ENCODE measurements around the gene ANKRD18A.
A peak's percentile ranks its signal among the peaks of the same experiment; 100 is the strongest.

Gene ANKRD18A

GRCh38 chr9:38620483-38621433 is at the start of gene ANKRD18A:
Gene ANKRD18A (minus strand): TSS chr9:38620596. CDS start chr9:38620285, 311 bp downstream.
- peak; percentile 41 for DNase-seq

- no peak for DNase-seq
Observed at GRCh38 chr9:38668791-38669466, 48.5 kb upstream of the ANKRD18A start.

DNA sequence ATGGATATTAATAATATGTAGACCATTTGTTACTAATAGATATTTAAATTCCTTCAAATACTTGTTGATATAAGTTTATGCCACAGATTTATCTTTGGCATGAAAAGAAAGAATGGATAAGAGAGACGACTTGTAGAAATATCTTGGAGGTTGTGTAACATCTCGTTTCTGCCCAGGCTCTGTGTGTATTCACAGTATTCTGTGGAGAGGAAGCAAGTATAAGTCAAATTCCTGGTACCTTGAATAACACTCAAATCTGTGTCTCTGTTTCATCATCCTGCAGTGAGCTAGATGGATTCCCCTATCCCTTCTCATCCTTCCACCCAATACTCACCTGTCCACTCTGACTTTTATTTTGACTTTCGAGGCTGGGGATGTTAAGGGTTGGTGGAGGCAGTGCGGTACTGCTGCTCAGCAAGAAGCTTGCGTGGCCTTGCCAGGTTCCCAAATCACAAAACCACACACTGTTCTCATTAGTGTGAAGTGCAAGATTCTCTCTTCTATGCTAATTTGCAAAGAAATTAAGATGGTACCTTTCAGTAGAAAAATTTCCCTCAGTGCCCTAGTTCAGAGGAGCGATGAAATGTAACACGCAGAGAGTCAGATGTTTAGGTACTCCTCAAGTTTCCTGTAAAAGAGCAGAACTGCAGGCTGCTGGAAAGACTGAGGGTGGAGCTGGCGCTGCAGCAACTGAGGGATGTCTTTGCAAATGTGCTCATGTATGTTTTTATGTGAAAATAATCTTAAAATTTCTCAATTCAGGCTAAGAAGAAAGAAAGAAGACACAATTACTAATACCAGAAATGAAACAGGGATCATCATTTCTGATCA is 42.6 kb upstream of the ANKRD18A start:
- DNase-seq: no peak

DNA sequence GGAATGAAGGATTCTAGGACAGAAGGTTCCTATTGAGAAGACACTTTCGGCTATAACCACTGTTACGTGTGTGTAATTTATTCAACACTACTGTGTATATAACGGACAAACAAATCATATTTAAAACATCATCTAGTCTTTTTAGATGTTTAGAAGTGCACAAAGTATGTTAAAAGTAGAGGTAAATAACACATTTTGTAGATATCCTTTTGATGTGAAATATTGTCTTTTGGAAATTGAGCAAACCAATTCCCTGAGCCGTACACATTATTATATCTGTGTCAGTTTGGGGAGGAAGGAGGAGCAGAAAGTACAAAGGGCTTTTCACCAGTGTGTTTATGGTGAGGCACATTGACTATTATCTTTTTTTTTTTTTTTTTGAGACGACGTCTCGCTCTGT is 39.1 kb upstream of the ANKRD18A start:
- no peak for DNase-seq

DNA sequence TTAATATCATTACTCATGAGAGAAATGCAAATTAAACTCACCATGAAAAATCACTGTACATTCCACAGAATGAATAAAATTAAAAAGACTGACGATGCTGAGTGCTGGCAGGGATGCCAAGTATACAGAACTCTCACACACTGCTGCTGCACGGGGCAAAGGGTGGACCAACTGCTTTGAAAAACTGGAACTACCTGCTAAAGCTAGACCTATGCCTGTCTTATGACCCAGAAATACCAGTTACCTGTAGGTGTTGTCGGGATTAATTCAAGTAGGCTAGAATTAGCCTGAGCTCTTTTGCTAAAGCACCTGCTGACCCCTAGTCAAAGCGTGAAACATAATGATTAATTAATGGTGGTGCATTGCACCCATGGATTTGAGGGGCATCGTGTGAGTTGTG is 36.5 kb upstream of the ANKRD18A start:
- no peak for DNase-seq

GRCh38 chr9:38652486-38652885 is 32.1 kb upstream of the ANKRD18A start:
- no peak for DNase-seq

DNA sequence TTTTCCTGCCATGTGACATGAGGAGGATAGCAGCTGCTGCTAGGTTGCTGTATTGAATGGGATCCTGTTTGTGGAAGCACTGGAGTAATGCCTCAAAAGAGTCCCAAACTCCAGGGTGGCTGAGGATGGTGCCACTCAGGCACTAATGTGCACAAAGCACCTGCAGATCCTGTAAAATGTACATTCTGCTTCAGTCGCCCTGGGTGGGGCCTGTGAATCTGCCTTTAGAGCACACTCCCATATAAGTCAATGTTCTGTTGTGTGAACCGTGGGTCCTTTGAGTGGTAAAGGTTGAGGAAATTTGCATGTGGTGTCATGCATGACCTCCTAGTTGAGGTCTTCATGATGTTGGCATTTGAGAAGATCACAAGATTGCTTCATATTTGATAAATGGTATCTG is 31.6 kb upstream of the ANKRD18A start:
- no peak for DNase-seq

DNA sequence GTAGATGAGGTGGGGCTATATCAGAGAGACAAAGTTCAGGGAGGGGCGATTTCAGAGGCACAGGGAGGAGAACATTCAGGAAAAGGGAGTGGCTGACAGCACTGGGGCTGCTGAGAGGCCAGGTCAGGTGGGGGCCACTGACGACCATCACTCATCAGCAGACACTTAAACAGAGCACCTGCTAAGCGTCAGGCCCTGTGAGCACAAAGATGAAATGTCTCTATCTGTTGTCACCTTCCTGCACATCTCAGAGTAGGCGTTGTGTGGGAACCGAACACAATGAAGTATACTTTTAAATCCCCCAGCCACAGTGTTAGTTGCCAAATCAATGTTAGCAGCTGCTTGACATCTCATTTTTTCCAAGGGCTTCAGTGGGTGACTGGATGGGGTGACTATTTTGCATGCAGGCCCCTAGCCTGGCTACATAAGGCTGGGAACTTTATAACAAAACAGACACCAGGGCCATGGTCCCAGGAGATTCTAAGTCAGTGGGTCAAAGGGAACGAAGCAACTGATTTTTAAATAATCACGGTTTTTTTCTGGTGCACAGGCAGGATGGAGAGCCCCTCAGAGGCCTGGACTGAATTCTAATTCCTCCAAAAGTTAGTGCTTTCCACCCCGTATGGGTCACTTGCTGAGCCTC is 31.1 kb upstream of the ANKRD18A start:
- DNase-seq: no peak

GRCh38 chr9:38650564-38650963 is 30.2 kb upstream of the ANKRD18A start:
- no peak for DNase-seq

DNA sequence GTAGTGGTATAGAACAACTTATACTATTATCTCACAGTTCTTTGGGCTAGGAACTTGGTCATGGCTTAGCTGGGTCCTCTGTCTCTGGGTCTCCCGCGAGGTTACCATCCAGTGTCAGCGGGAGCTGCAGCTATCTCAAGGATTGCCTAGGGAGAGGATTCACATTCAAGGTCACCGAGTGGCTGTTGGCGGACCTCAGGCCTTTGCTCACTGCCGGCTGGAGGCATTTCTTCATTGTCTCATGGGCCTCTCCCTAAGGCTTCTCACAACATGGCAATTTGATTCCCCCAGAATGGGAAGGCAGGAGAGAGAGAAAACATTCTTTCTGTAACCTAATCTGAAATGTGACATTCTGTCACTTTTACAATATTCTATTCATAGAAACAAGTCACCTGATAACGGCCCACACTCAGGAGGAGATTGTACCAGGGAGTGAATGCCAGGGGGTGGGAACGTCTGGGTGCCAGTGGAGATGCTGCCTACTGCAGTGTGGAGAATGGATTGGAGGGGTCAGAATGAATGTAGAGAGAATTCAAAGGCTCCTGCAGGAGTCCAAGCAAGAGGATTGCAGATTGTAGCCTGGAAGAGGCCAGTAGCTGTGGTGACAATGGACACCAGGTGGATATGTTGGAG is 29.5 kb upstream of the ANKRD18A start:
- no peak for DNase-seq

- DNase-seq: no peak
Observed at GRCh38 chr9:38644601-38645000, 24.2 kb upstream of the ANKRD18A start.

DNA sequence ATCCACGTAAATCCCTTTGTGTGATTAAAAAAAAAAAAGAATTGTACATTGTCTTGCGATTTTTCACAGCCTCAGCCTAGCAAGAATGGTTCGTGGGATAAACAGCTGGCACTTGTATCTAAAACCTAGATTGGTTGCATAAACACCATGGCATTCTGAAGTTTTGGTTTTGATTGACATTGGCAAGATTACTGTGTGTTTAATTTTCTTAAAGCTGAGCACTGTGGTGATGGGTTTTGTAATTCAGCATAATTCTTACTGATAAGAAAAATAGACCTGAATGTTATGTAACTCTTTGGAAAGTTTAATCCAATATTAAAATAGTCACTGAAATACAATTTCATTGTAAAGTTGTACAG is 23.4 kb upstream of the ANKRD18A start:
- DNase-seq: no peak

GRCh38 chr9:38642951-38643814 is 22.8 kb upstream of the ANKRD18A start:
- DNase-seq: no peak

- DNase-seq: no peak
Observed at GRCh38 chr9:38641985-38642864, 21.8 kb upstream of the ANKRD18A start.

DNA sequence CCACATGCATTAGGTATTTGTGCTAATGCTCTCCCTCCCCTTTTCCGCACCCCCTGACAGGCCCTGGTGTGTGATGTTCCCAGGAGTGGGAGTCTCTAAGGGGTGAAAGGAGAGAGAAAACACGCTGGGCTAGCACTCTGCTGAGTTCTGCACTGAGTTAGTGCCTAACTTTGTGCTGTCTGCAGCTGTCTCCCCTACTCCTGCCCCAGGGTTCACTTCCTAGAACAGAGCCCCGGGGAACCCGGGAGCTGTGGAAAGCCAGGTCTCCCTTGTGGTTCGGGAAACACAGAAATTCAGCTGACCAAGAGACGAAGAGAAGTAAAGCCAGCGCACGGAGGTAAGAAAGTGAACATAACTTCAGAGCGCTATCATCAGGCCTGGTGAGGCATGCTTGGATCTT is 20.7 kb upstream of the ANKRD18A start:
- no peak for DNase-seq

GRCh38 chr9:38639577-38639940 is 19.2 kb upstream of the ANKRD18A start:
- DNase-seq: no peak

DNA sequence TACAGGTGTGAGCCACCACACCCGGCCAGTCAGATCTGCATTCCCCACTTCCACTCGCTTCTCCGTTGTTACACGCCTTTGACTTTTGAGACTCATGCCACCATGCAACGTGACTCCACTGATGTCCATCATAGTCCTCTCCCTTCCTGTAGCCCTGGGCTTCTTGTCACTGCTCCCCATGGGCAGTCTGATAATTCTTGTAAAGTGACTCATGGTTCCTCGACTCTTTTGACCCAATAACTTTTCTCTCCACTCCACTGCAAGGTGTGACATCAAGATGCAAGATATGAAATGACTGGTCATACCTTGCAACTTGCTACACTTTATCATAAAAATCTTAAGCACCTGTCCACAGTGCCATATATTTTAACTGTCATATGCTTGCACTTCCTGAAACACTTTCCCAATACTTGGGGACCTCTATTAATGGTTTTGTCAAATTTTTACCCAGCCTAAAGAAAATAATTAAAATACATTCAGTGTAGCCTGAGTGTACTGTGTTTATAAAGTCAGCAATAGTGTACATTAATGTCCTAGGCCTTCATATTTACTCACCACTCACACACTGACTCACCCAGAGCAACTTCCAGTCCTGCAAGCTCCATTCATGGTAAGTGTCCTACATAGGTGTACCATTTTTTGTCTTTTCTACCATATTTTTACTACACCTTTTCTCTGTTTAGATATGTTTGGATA is 18.6 kb upstream of the ANKRD18A start:
- DNase-seq: no peak

- no peak for DNase-seq
Observed at GRCh38 chr9:38634315-38634714, 13.9 kb upstream of the ANKRD18A start.

DNA sequence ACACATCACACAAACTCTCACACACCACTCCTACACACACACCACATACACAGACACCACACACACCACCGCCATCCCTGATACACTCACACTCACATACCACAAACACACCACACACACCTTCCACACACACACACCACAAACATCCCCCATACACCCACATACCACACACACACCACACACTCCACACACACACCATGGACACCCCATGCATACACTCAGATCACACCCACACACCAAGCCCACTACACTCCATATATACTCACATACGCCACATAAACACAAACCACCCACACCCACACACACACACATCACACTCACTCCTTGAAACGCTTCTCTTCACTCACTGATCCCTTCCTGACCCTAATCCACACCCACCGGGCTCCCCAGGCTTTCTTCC is 9.1 kb upstream of the ANKRD18A start:
- no peak for DNase-seq

- no peak for DNase-seq
Observed at GRCh38 chr9:38626006-38626405, 5.6 kb upstream of the ANKRD18A start.

All from activated T-cell treated with anti-CD3 and anti-CD28 coated beads for 4 hours (primary cell).